Measurements from ENCODE around the gene HK1.

HK1 gene

GRCh38 chr10:69389827-69390490 is 111.7 kb downstream of the HK1 start:
- DNase-seq (ENCODE audit: low spot score): no peak
- Histone ChIP-seq H3K4me3 (no peak overlapping the region), H3K27ac (peak overlapping the region in 1 of 2 donors; percentile 65)
- TF ChIP-seq CTCF (IDR thresholded peaks at IDR 0.05): no peak

GRCh38 chr10:69391158-69391557 is 112.9 kb downstream of the HK1 start:
- Histone ChIP-seq H3K4me3 (no peak overlapping the region), H3K27ac (peak overlapping the region; percentile 2 to 42)
- TF ChIP-seq CTCF (IDR thresholded peaks at IDR 0.05): no peak
- DNase-seq (ENCODE audit: low spot score): no peak

- TF ChIP-seq CTCF (IDR thresholded peaks at IDR 0.05): peak; percentile 99
- H3K4me3 ChIP-seq: peak overlapping the region; percentile 32
- DNase-seq (ENCODE audit: low spot score): peak; percentile 91
- peak overlapping the region; percentile 65 to 82 for H3K27ac ChIP-seq
These were observed 114.2 kb downstream of the HK1 start for GRCh38 chr10:69392481-69393000.

GRCh38 chr10:69394020-69394419 is 115.7 kb downstream of the HK1 start:
- no peak for DNase-seq (ENCODE audit: low spot score)
- Histone ChIP-seq H3K27ac (no peak overlapping the region), H3K4me3 (no peak overlapping the region)
- no peak for TF ChIP-seq CTCF (IDR thresholded peaks at IDR 0.05)

- no peak for TF ChIP-seq CTCF (IDR thresholded peaks at IDR 0.05)
- DNase-seq (ENCODE audit: low spot score): no peak
These were observed 119.7 kb downstream of the HK1 start for GRCh38 chr10:69397972-69398371.

GRCh38 chr10:69398466-69398865 is 120.2 kb downstream of the HK1 start:
- DNase-seq (ENCODE audit: low spot score): no peak
- no peak overlapping the region for H3K4me3 ChIP-seq
- no peak for TF ChIP-seq CTCF (IDR thresholded peaks at IDR 0.05)
- H3K27ac ChIP-seq: peak overlapping the region in 1 of 2 donors; percentile 72

More at GRCh38 chr10:69397972-69398371, 119.7 kb downstream of the HK1 start:
- H3K4me3 ChIP-seq: no peak overlapping the region
- H3K27ac ChIP-seq: peak overlapping the region in 1 of 2 donors; percentile 72

- no peak for TF ChIP-seq CTCF (IDR thresholded peaks at IDR 0.05)
- Histone ChIP-seq H3K4me3 (no peak overlapping the region), H3K27ac (no peak overlapping the region)
- DNase-seq (ENCODE audit: low spot score): no peak
These were observed 122.6 kb downstream of the HK1 start for GRCh38 chr10:69400936-69401335.

Data from coronary artery (tissue), 2 donors.